Measurements from ENCODE around the gene TAF3.
A peak's percentile ranks its signal among the peaks of the same experiment; 100 is the strongest.

The TAF3 gene

DNA sequence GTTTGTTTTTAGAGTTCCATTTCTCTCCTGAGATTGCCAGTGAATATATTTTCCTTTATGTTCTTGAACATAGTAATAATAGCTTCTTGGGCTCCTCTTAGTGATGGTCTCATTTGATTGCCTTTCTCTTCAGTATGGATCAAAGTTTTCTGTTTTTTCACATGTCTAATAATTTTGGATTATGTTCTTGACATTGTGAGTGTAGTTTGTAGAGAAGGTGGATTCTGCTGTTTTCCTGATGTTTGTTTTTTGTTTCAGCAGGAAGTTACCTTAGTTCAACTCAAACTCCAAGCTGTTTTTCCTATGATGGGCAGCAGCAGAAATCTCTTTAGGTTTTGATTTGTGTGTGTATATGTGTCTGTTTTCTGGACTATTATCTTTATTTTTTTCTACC, 43.8 kb downstream of the TAF3 start:
- intact Hi-C loops (cut with DNase I): no loop called here
- DNase-seq: no peak

DNA sequence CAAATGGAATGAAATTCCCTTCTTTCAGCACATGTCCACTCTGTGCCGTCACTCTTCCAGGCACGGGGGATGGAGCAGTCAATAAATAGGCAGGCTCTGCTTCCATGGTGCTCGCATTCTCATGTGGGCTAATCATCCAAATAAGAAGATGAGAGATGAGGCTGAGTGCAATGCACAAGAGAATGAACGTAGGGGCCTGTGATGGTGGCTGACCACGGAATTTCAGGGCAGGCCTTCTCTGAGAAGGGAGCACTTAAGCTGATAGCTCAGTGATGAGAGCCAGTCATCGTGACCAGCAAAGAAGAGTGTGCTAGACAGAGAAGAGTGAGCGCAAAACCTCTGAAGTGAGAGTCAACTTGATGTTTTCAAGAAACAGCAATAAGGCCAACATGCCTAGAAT, 47.9 kb downstream of the TAF3 start:
- intact Hi-C loops (cut with DNase I): no loop called here
- DNase-seq: no peak

DNA sequence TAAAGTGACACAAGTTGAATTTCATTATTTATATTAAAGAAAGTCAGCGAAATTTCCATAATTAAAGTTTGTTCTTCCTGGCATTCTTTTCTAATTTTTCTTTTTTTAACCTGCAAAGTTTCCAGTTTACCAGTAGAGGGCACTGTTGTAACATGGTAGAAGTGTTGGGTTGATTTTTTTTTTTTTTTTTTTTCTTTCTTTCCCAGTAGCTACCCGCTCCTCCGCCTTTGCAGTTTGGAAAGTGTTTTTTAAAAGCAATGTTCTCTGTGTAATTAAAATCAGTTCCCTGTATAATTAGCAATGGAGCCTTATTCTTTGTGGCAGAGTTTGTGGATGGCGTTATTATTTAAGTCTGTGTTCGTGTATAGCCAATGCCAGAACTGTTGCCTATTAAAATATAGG, 53.7 kb downstream of the TAF3 start:
- DNase-seq: no peak
- intact Hi-C loops (cut with DNase I): loop anchor here (2.0 kb wide), 2 partner anchors 1337 to 1429 kb away; no protein-coding TSS in a partner anchor

DNA sequence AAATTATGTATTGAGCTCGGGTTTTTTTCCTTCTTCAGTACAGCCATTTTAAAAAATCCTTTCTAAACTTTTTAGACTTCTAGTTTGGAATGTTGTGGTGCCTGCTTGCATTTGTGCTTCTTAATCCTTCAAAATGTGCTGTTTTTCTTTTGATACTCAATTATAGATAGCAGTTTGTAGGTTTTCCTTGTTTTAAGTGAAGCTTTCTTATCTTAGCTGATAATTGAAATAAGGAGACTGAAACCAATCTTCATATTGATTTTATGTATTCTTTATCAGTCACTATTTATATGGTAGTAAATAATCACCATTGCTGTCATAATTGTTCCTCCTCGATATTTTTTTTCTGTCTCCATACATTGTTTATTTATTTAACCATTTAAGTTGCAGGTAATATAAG, 56.6 kb downstream of the TAF3 start:
- intact Hi-C loops (cut with DNase I): no loop called here
- no peak for DNase-seq

DNA sequence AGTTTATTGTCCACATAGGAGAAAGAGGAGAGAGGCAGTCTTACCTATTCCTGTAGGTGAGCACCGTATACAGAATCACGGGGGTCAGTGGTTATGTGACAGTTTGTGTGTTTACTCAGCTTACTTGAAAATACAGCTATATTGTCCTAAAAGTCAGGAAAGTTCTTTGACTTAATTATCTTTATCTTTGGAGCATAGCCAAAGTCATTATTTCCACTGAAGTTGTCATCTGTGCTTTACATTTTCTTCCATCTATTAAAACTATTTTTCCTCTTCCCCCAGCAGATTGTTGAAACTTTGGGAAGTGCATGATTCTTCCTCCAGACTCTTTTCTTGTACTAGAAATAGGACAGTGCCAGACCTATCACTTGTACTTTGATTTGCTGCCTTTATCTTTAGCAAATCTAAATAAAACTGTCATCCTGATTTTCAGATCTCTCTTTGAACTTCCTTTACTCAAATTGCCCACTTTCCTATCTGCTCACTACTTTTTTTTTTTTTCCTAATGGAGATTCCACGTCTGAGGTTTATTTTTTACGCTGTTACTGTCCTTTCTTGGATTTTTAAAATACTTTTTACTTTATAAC, 58.3 kb downstream of the TAF3 start:
- DNase-seq: no peak
- intact Hi-C loops (cut with DNase I): no loop called here

DNA sequence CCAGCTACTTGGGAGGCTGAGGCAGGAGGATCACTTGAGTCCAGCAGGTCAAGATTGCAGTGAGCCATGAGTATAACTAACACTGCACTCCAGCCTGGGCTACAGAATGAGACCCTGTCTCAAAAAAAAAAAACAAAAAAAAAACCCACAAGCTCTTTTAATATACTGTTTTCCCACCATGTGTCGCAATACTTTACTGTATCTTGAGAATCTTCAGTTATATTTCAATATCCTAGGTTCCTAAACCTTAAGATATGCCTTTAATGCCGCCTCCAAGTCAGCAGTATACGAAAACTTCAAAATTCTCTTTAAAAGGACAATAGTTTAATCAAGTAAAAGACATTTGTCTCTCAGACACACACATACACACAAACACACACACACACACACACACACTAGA, 62.8 kb downstream of the TAF3 start:
- no peak for DNase-seq
- intact Hi-C loops (cut with DNase I): no loop called here

DNA sequence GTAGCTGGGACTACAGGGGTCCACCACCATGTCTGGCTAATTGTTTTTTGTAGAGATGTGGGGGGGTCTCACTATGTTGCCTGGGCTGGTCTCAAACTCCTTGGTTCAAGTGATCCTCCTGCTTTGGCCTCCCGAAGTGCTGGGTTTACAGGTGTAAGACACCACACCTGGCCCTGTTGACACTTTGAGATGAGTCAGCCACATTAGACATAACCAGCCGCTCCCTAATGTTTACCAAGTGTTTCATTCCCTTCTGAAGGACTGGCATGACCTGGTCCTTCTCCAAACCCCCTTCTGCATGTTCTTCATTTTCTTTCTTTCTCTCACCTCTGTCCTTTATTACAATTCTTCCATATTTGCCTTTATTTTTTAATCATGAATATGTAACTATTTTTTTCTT, 67.8 kb downstream of the TAF3 start:
- intact Hi-C loops (cut with DNase I): no loop called here

DNA sequence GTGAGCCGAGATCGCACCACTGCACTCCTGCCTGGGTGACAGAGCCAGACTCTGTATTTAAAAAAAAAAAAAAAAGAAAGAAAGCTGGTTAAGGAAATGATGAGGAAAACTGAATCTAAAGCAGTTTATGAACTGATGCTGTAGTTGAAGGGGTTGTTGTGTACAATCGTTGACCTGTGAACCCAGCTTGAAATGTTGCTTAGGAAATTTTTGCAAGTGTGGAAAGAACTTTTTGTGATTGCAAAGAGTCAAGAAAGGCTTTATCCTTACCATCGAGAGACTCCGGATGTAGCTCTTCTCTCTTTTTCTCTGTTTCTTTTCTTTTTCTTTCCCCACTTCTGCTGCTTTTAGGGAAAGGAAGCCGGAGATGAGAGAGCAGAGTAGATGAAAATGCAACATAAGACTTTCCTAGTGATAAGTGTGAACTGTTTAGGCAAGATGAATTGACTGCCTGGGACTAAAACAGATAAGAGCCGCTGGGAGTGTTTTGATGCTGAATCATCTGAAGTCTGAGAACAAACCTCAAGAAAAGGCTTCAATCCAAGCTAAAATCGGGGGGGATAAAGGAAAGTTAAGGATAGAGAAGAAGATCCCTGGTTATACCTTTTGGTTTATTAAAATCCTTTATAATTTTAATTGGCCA, 69.0 kb downstream of the TAF3 start:
- intact Hi-C loops (cut with DNase I): no loop called here
- DNase-seq: no peak

More for the DNA sequence above, 67.8 kb downstream of the TAF3 start:
- DNase-seq: no peak

DNA sequence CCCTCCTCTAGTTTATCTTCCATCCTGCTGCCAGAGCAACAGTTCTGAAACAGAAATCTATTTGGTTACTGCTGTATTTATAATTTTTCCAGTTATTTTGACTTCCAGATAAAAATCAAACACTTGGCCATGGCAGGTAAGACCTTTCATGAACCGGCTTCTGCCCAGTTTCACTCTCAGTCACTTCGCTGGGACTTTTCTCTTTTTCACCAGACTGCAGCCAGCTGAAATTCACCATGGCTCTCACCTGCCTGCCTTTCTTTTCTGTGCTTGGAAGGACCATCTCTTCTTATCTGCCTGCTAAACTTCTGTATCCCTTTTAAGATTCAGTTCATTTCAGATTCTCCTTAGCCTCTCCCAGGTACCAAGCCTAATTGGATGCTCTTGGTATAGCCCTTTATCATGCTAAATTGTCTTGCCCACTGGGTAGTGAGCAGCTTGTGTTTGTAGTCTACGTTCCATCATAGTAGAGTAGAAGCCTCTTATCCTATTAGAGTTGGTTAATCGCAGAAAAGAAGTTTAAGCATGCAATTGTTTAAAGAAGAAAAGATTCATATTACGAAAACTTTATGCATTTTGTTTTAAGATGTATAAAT, 71.7 kb downstream of the TAF3 start:
- intact Hi-C loops (cut with DNase I): no loop called here
- DNase-seq: no peak

DNA sequence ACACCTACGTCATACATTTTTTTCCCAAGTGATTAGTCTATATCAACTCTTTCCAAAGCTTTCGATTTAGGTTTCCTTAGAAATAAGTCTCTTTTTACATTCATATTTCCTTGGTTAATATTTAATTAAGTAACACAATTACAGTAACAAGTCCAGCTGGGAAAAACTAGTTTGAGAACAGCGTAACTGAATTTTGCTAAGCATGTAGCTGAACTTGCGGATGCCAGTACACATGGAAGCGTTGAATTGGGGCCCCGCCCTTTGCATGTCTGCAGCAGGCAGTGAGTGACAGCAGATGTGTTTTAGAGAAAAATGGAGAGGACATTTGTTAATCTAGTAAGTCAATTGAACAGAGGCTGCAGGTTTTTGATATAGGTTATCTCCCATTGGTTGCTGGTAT, 72.5 kb downstream of the TAF3 start:
- no peak for DNase-seq
- intact Hi-C loops (cut with DNase I): no loop called here

DNA sequence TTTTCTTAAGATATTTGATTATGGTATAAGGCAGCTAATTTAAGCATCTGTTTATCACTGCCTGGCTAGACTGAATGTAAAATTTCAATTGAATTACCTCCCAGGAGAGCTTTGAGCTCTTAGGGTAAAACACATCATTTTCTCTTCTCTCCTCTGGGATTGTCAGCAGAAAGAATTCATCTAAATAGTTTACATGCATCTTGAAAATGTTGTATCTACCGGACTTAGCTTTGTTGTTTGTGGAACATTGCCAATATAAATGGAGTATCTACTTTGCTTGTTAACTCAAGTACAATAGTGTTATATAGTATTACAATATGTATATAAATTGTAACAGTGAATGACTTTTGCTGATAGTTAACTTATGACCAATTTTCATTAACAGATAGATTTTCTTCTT, 73.3 kb downstream of the TAF3 start:
- no peak for DNase-seq
- intact Hi-C loops (cut with DNase I): no loop called here

DNA sequence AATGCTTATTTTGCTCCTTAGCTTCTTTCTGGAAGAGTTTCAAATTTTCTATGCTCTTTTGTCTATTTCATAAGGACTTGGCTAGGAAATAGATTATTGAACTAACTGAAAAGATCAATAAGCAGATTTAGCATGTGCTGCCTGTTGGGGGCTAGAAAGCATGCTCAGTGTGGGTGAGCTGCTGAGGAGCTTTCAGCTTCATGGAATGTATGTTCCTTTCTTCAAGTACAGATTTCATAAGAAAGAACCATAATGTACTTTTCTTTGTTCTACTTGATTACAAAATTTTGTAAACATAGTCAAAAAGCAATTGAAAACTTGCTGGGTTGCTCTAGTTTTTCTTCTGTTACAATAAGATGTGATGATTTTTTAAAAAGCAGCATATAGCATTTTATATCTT, 73.8 kb downstream of the TAF3 start:
- DNase-seq: no peak
- intact Hi-C loops (cut with DNase I): no loop called here

DNA sequence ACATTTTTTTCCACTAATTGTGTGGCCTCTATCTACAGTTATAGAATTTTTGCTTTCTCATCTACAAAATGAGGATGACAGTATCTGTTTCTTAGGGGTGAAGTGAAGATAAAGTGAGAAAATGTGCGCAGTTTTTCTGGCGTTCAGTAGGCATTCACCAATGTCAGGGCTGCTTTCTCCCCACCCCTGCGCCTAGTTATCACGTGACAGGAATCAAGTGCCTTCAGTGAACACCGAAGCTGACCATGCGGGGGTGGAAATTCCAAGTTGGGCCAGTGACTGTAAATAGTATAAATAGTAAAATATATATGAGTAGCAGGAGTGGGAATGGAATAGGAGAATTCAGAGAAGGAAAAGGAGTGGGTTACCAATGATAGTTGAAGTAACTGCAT, 77.4 kb downstream of the TAF3 start:
- DNase-seq: no peak
- intact Hi-C loops (cut with DNase I): no loop called here

DNA sequence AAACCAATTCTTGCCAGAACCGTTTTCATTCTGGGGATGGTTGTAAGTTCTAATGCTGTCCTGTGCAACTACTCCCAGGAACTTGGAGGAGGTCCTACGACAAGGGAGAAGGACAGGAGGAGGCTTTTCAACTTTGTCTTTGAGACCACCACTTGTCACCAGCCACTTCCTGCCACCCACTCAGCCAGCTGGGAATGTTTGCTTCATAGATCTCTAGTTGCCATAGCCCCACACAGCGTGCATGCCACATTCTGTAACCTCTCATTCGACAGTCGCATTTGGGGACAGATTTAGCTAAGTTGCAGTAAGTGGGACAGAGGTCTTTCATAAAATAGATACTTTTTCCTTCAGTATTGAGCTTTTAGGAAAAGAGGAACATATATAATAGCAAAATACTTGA, 78.0 kb downstream of the TAF3 start:
- intact Hi-C loops (cut with DNase I): no loop called here
- no peak for DNase-seq

DNA sequence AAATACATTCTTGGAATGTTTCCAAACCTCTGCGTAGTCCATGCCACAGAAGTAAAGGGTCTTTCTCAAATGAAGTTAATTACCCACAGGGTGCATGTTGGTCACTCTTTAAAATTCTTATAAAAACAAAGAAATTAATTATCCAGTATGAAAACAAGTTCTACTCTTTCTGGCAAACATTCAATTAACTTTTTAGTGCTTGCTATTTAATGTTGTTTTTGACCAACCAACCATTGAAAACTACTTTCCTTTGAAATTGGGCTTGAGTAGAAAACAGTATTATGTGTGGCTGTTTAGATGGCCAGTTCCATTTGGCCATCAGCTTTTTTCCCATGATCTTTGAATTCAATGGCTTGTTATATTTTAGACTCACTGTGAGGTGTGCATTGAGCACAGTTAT, 83.0 kb downstream of the TAF3 start:
- no peak for DNase-seq

DNA sequence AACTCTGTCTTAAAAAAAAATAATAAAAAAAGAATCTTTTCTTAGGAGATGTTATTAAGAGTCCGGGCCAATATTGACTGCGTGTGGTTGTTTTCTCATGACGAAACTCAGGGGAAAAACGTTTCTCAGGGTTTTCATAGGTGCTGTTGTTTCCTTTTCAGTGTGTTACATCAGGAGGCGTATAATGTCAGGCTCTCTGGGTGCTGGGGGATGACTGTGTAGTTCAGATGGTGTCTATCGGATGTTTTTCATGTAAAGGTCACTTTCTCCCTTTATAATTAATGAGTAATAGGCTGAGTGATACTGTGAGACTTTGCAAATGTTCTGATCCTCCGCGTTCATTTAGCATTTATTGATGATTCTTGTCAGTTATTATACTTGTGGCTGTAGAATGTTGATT, 84.1 kb downstream of the TAF3 start:
- no peak for DNase-seq
- intact Hi-C loops (cut with DNase I): no loop called here

More for the DNA sequence above, 83.0 kb downstream of the TAF3 start:
- intact Hi-C loops (cut with DNase I): no loop called here

DNA sequence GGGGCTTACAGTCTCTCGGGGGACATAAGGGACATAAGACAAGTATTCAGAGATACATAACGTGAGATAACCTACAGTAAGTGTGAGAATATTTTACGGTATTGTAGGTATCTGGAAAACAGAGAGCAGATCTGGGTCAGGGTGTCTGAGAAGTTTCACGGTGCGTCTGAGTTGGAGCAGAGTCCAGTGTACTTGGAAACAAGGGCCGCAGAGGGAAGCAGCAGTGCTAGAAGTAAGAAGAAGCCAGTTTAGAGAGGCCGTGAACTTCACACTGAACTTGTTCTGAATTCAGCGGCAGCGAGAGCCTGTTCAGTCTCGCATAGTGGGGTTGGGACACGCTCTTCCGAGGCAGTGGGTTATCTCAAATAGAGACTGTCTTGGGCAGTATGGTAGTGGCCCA, 85.5 kb downstream of the TAF3 start:
- intact Hi-C loops (cut with DNase I): no loop called here
- DNase-seq: peak in 1 of 10 donors; percentile 20

DNA sequence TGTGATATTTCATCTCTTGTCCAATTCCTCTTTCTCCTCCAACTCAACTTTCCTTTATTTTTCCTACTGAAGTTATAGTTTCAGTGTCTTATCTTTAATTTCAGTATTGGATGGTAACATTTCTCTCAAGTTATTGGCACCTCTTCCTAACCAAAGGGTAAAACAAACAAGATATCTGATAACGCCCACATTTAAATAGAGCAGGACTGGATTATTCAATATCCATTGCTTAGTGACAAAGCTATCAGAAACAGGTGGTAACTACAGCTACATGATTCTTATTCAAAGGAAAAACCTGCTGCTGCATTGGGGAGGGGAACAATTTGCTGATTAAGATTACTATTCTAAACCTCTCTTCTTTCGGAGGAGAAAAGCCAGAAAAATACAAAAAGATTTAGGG, 87.8 kb downstream of the TAF3 start:
- DNase-seq: no peak
- intact Hi-C loops (cut with DNase I): no loop called here

DNA sequence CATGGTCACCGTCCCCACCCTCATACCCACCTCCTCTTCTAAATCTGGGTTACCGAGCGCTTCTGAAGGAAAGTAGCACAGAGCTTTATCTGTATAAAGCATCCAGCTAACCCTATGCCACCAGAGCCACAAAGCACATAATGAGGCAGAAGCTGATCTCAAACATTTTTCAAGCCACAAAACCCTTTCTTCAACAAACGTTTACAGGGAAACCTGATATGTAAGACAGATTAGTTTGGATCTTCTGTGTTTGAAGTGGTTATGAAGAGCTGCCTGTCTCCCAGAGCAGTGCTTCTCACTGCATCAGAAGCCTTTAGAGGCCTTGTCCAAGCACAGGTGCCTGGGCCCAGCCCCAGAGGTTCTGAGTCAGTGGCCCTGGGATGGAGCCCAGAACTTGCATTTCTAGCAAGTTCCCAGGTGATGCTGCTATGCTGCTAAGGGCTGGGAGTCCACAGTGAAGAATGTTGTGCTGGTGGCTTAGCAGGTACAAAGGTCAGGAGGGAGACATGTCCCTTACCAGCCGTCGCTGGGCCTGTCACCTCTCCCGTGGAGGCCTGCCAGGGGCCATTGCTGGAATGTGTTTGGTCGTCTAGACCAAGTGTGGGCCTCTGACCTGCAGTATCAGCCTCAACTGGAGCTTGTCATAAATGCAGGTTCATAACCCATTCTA, 90.4 kb downstream of the TAF3 start:
- peak in 1 of 10 donors; percentile 57 for DNase-seq
- intact Hi-C loops (cut with DNase I): no loop called here

DNA sequence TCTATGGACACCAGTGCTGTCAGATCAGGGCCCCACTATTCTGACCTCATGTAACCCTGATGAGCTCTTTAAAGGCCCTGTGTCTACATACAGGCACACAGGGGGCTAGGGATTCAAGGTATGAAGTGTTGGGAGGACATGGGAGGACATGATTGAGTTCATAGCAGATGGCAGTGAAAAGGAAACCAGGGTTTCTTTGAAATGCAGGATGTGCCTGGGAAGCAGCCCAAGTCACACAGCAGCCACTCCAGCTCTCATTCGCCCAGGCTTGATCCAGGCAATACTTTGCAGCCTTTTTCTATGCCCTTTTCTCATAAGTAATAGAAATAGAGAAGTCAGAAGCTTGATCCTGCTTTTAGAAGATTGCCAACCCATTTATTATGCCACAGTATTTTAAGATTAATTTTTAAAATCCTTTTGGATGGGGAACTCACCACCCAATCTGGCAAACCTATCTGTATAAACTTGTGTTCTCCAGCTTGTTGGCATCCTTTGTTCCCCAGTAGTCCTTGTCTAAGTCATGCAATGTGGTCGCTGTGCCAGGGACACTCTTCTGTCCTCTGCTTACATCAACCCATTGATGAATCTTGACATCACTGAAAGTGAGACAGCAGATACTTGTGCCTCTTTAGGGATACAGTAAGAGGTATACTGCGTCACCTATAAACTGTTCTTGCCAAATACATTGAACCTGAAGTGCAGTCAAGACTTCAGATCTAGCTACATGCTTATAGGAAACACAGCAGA, 95.0 kb downstream of the TAF3 start:
- no peak for DNase-seq
- intact Hi-C loops (cut with DNase I): no loop called here

DNA sequence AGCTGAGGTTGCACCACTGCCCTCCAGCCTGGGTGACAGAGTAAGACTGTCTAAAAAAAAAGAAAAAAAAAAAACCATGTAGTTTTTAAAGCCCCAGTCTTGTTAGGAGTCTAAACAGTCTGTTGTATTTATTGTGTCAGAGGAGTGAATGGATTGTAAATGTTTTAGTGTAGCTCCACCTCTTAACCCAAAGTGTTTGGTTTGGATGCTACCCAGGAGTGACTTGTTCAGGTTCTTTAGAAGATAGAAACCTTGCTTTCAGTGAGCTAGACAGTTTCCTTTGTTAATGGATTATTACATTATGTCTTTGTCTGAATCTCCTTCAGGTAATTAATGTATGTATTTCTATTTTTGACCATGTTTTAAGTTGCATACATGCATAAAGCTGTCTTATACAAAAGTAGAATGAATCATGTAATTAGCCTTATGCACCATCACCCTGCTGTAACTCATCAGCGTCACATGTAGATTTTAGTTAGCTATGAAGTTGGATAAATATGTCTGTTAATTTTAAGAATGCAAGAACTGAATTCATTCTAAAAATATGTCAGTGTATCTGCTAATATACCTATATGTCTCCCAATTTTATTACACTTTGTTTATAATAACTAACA, 97.7 kb downstream of the TAF3 start:
- DNase-seq: no peak

More for the DNA sequence above, 97.7 kb downstream of the TAF3 start:
- intact Hi-C loops (cut with DNase I): no loop called here

Measured in posterior cingulate gyrus (tissue), 11 donors.